Spleen (tissue), 7 donors: ENCODE results near the gene ZNF467.

Experiments
- POLR2A ChIP-seq, 3 donors: fragments of 450-650 bp; IDR thresholded peaks; one replicate each; pipeline ENCODE4 v1.5.1; 2017; ENCODE audit warnings: antibody characterized with exemption in 3 of 3, mild to moderate bottlenecking in 1 of 3
- POLR2AphosphoS5 ChIP-seq, 3 donors: sonication (generic); formaldehyde crosslinking; IDR thresholded peaks; one replicate each; pipeline ENCODE4 v1.5.1; 2017; ENCODE audit warnings: antibody characterized with exemption in 3 of 3
- TF ChIP-seq, protein P1 (sequence below), 11 experiments: fragments of 200-600 bp in 7 of 11; fragments of 450-650 bp in 4 of 11; sonication (generic) in 4 of 11; IDR thresholded peaks in 8 of 11; conservative IDR thresholded peaks in 3 of 11; 1 replicate in 7 of 11; 2 replicates in 4 of 11; pipeline versions ENCODE4 v1.4.0 to v1.8.0; 2016 to 2021; ENCODE audit warnings: antibody characterized with exemption in 11 of 11, inconsistent platforms in 4 of 11, mild to moderate bottlenecking in 1 of 11
- donor health status: DM: no; HTN: no; CAD: no; lungs with moderate emphysema.
- donor health status: DM: no; HTN: no; CAD: no.
- donor health status: DM: no; HTN: no; CAD: no.

DNA sequence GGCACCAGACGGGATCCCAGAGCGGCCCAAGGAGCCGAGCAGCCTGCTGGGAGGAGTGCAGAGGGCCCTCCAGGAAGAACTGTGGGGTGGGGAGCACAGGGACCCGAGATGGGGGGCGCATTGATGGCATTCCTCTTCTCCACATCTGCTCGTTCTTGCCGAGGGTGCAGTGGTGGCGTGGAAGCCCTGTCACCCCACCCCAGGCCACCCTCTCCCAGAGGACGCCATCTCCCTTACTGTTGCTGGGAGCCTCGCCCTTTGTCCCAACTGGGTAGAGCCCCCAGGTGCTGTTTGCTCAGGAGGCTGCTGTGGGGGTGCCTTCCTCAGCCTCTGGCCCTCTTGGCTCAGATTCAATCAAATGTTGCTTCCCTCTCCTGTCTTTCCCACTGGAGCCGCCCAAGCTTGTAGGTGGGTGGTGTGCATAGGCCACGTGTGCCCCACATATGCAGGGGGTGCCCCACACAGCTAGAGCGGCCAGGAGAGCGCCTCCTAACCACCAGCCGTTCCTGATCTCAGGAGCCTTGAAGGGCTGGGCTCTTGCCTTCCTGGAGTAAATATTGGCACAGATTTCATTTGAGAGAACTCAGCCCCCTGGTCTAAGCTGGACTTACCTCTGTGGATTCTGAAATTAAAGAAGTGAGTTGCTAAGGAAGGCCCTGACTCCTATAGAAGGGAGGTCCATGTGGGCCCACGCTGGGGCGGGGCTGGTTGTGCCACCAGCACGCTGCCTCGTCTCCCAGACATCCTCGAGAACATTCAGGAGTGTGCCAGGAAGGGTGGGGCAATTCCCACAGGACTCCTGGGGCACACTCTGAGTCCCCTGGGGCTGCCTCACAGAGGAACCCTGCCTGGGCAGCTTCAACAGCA, 39.2 kb downstream of the ZNF467 start:
- TF ChIP-seq, protein P1, sequence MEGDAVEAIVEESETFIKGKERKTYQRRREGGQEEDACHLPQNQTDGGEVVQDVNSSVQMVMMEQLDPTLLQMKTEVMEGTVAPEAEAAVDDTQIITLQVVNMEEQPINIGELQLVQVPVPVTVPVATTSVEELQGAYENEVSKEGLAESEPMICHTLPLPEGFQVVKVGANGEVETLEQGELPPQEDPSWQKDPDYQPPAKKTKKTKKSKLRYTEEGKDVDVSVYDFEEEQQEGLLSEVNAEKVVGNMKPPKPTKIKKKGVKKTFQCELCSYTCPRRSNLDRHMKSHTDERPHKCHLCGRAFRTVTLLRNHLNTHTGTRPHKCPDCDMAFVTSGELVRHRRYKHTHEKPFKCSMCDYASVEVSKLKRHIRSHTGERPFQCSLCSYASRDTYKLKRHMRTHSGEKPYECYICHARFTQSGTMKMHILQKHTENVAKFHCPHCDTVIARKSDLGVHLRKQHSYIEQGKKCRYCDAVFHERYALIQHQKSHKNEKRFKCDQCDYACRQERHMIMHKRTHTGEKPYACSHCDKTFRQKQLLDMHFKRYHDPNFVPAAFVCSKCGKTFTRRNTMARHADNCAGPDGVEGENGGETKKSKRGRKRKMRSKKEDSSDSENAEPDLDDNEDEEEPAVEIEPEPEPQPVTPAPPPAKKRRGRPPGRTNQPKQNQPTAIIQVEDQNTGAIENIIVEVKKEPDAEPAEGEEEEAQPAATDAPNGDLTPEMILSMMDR (IDR thresholded peaks at IDR 0.05 in 8 of 11, conservative IDR thresholded peaks at IDR 0.05 in 3 of 11) = no peak
- TF ChIP-seq POLR2A (IDR thresholded peaks at IDR 0.05) (no peak), POLR2AphosphoS5 (IDR thresholded peaks at IDR 0.05) (no peak)
